NCI-H510A (cell line): Measurements from ENCODE around the gene TXLNG.

ENCODE experiments used
- DNase-seq: peaks from one replicate; lab custom pipeline; 2025; lab: John Stamatoyannopoulos, UW

TXLNG gene

GRCh38 chrX:16785247-16786138 lies 773 bp upstream of the TXLNG start:
- DNase-seq = no peak

GRCh38 chrX:16786791-16787735 lies 797 bp downstream of the TXLNG start:
- DNase-seq = peak; percentile 1

GRCh38 chrX:16788477-16788876 lies 2.2 kb downstream of the TXLNG start:
- no peak for DNase-seq

GRCh38 chrX:16796298-16796697 lies 10.0 kb downstream of the TXLNG start:
- DNase-seq = no peak

- no peak for DNase-seq
Observed at GRCh38 chrX:16797358-16797757, 11.1 kb downstream of the TXLNG start.

- DNase-seq = no peak
Observed at GRCh38 chrX:16797841-16798240, 11.6 kb downstream of the TXLNG start.

- no peak for DNase-seq
Observed at GRCh38 chrX:16804923-16805464, 18.7 kb downstream of the TXLNG start.

GRCh38 chrX:16807548-16807947 lies 21.3 kb downstream of the TXLNG start:
- DNase-seq = no peak

- no peak for DNase-seq
Observed at GRCh38 chrX:16807976-16808542, 21.8 kb downstream of the TXLNG start.

GRCh38 chrX:16814597-16814996 lies 28.3 kb downstream of the TXLNG start:
- DNase-seq = no peak

- no peak for DNase-seq
Observed at GRCh38 chrX:16819634-16820033, 33.4 kb downstream of the TXLNG start.

GRCh38 chrX:16822723-16823122 lies 36.5 kb downstream of the TXLNG start:
- DNase-seq = no peak

GRCh38 chrX:16825264-16826035 lies 39.2 kb downstream of the TXLNG start:
- no peak for DNase-seq

- no peak for DNase-seq
Observed at GRCh38 chrX:16826207-16826606, 39.9 kb downstream of the TXLNG start.

GRCh38 chrX:16827225-16827624 lies 41.0 kb downstream of the TXLNG start:
- DNase-seq = no peak

- DNase-seq = no peak
Observed at GRCh38 chrX:16828124-16828908, 42.0 kb downstream of the TXLNG start.

- no peak for DNase-seq
Observed at GRCh38 chrX:16832301-16832700, 46.0 kb downstream of the TXLNG start.

GRCh38 chrX:16834806-16835205 lies 48.5 kb downstream of the TXLNG start:
- DNase-seq = no peak

GRCh38 chrX:16836371-16836770 lies 50.1 kb downstream of the TXLNG start:
- DNase-seq = peak; percentile 5

GRCh38 chrX:16838202-16839066 lies 52.2 kb downstream of the TXLNG start:
- no peak for DNase-seq
